Kidney (tissue), 14 donors: ENCODE results near the gene ELMOD3. TPM values are rescaled to one million over a fixed set of nuclear protein-coding genes. Genes with fewer than 3 reads are reported as not detected.
"Not testable (repeated sequence)": the region's sequence is repeated elsewhere in the genome, so short reads cannot be mapped to it uniquely, and the experiment has no call there.

Experiments used
- DNase-seq, 5 donors: peaks; one replicate each; pipeline ENCODE4 v3.0.0-alpha.2; 2013 to 2020
- FAIRE-seq: peaks from 2 replicates; lab custom pipeline; 2012; peaks lifted over from hg19 to GRCh38; lab: Jason Lieb, UNC
- H3K27ac ChIP-seq, 2 donors: one replicate each; pipeline ENCODE4 v1.7.0; 2013; ENCODE audit warnings: low read depth in 2 of 2, low read length in 2 of 2, inconsistent platforms in 1 of 2
- H3K27me3 ChIP-seq: one replicate; pipeline ENCODE4 v1.7.1; 2013; ENCODE audit warnings: low read length, inconsistent platforms; ENCODE audit not compliant: control insufficient read depth, insufficient read depth
- H3K36me3 ChIP-seq, 3 donors: one replicate each; pipeline versions ENCODE4 v1.7.0 to v1.7.1; 2013; ENCODE audit warnings: low read length in 3 of 3, control low read depth in 1 of 3, inconsistent platforms in 1 of 3; ENCODE audit not compliant: insufficient read depth in 3 of 3, control insufficient read depth in 2 of 3
- H3K4me1 ChIP-seq, 3 donors: one replicate each; pipeline versions ENCODE4 v1.7.0 to v1.7.1; 2013; ENCODE audit warnings: low read length in 3 of 3, inconsistent platforms in 1 of 3, low read depth in 1 of 3; ENCODE audit not compliant: control insufficient read depth in 2 of 3, insufficient read depth in 2 of 3
- H3K4me3 ChIP-seq, 3 donors: one replicate each; pipeline versions ENCODE4 v1.7.0 to v1.8.1; 2013; ENCODE audit warnings: low read length in 3 of 3, control low read depth in 1 of 3, inconsistent platforms in 1 of 3
- H3K9ac ChIP-seq, 3 donors: one replicate each; pipeline versions ENCODE4 v1.7.0 to v1.7.1; 2013; ENCODE audit warnings: low read length in 3 of 3, control low read depth in 1 of 3, inconsistent platforms in 1 of 3
- H3K9me3 ChIP-seq, 3 donors: one replicate each; pipeline versions ENCODE4 v1.7.0 to v1.7.1; 2013; ENCODE audit warnings: low read length in 3 of 3, control low read depth in 1 of 3, inconsistent platforms in 1 of 3; ENCODE audit not compliant: control insufficient read depth in 2 of 3, insufficient read depth in 1 of 3
- CTCF ChIP-seq: IDR thresholded peaks from 3 replicates; pipeline ENCODE4 v1.5.1; 2012; ENCODE audit warnings: mild to moderate bottlenecking, moderate library complexity, borderline replicate concordance; ENCODE audit not compliant: insufficient read depth; ENCODE audit errors: extremely low read depth
- intact Hi-C: fragments of 100-400 bp; cut with DNase I; formaldehyde crosslinking; loops from one replicate; pipeline ENCODE4 v1.11.1; 2022
- polyA plus RNA-seq: library from polyadenylated mRNA; stranded (reverse); fragments of 350-450 nt; fragmentation: Illumina TruSeq; extraction: RNeasy Lipid Tissue Mini Kit (QIAGEN cat#74804); gene quantifications from one replicate; pipeline ENCODE4 v1.2.3, GENCODE V29; 2014; ENCODE audit warnings: low read depth, low replicate concordance; ENCODE audit not compliant: insufficient read depth
- total RNA-seq: library from RNA; stranded (reverse); fragmentation: NEBNext Ultra II Directional; extraction: Animal tissue kit (Norgen Biotek cat#: 25700); gene quantifications from one replicate; pipeline ENCODE4 v1.2.1, GENCODE V29; 2021
- donor health status: control.
- donor health status: control.
- donor health status: control.
- donor health status: control.
- donor health status: control.
- donor health status: DM: yes; HTN: yes; CAD: no.
- donor health status: Normal renal cell carcinoma (clear cell type).

ELMOD3 gene
- total and polyA plus RNA-seq, 2 donors from 2014 or later = 15.3 to 17.0 TPM

- no peak for DNase-seq
- intact Hi-C loops = no loop called here
- Histone ChIP-seq H3K9me3 (no peaks in the 10 kb centered on the region), H3K27ac (no peak overlapping the region), H3K4me1 (peaks cover under 1 to 5% (median under 1%) of the 10 kb centered on the region in 3 donors), H3K9ac (no peak overlapping the region), H3K27me3 (no peaks in the 10 kb centered on the region), H3K4me3 (no peak overlapping the region), H3K36me3 (peaks cover 0 to under 1% (median 0%) of the 10 kb centered on the region in 3 donors)
- no peak for FAIRE-seq
- no peak for TF ChIP-seq CTCF
Measured at GRCh38 chr2:85330839-85331636, 23.5 kb upstream of the ELMOD3 start.

GRCh38 chr2:85333877-85334276 is 20.7 kb upstream of the ELMOD3 start:
- FAIRE-seq, H3K36me3 ChIP-seq, H3K9ac ChIP-seq, DNase-seq, H3K4me3 ChIP-seq, H3K9me3 ChIP-seq, H3K27ac ChIP-seq, H3K4me1 ChIP-seq, H3K27me3 ChIP-seq, intact Hi-C loops: not testable (repeated sequence)

- no peak overlapping the region for H3K9ac ChIP-seq
- no peaks in the 10 kb centered on the region for H3K36me3 ChIP-seq
- no peaks in the 10 kb centered on the region for H3K9me3 ChIP-seq
- TF ChIP-seq CTCF = no peak
- H3K27me3 ChIP-seq = no peaks in the 10 kb centered on the region
- H3K4me3 ChIP-seq = no peak overlapping the region
- no peak overlapping the region for H3K27ac ChIP-seq
- DNase-seq (no peak), FAIRE-seq (no peak)
- intact Hi-C loops = no loop called here
- H3K4me1 ChIP-seq = no peaks in the 10 kb centered on the region
Measured at GRCh38 chr2:85334928-85335327, 19.6 kb upstream of the ELMOD3 start.

GRCh38 chr2:85340034-85340892 is 14.3 kb upstream of the ELMOD3 start:
- H3K9ac ChIP-seq = no peak overlapping the region
- H3K9me3 ChIP-seq = no peaks in the 10 kb centered on the region
- intact Hi-C loops = no loop called here
- no peaks in the 10 kb centered on the region for H3K27me3 ChIP-seq
- H3K27ac ChIP-seq = no peak overlapping the region
- no peak overlapping the region for H3K4me3 ChIP-seq
- FAIRE-seq (no peak), DNase-seq (peak in 3 of 5 donors; percentile 21 to 40 (median 29))
- TF ChIP-seq CTCF = no peak
- peaks cover 0 to 7% (median 4%) of the 10 kb centered on the region in 3 donors for H3K36me3 ChIP-seq
- no peaks in the 10 kb centered on the region for H3K4me1 ChIP-seq
